Fibroblast of lung (primary cell): ENCODE measurements around the gene CASKIN2. TPM values are rescaled to one million over a fixed set of nuclear protein-coding genes. Genes with fewer than 3 reads are reported as not detected.

Experiments used
- DNase-seq, 2 donors: peaks; one replicate each; pipeline versions ENCODE4 v3.0.0 to v3.0.0-alpha.2; 2010; ENCODE audit warnings: low read depth in 2 of 2
- H2AFZ ChIP-seq: 2 replicates; pipeline ENCODE4 v1.5.1; 2012; ENCODE audit warnings: low read length, control low read depth, inconsistent platforms
- H3K27ac ChIP-seq: 2 replicates; pipeline ENCODE4 v1.5.1; 2011; ENCODE audit warnings: low read length, control low read depth; ENCODE audit not compliant: insufficient read depth
- H3K27me3 ChIP-seq: 2 replicates; pipeline ENCODE4 v1.5.1; 2011; ENCODE audit warnings: mild to moderate bottlenecking, low read length; ENCODE audit not compliant: control insufficient read depth, insufficient read depth
- H3K36me3 ChIP-seq: 2 replicates; pipeline ENCODE4 v1.5.1; 2011; ENCODE audit warnings: low read length; ENCODE audit not compliant: control insufficient read depth, insufficient read depth
- H3K4me1 ChIP-seq: 2 replicates; pipeline ENCODE4 v1.5.1; 2011; ENCODE audit warnings: low read length; ENCODE audit not compliant: control insufficient read depth, insufficient read depth; ENCODE audit errors: extremely low read depth
- H3K4me2 ChIP-seq: 2 replicates; pipeline ENCODE4 v1.5.1; 2011; ENCODE audit warnings: low read length, control low read depth; ENCODE audit not compliant: insufficient read depth; ENCODE audit errors: extremely low read depth
- H3K4me3 ChIP-seq, 4 experiments: fragments of 200-600 bp in 1 of 4; sonication (generic) in 1 of 4; replicated peaks in 1 of 4; 2 replicates each; pipeline ENCODE4 v1.5.1; 2011 to 2016; ENCODE audit warnings: low read length in 4 of 4, low read depth in 3 of 4, mild to moderate bottlenecking in 3 of 4, control low read depth in 2 of 4, inconsistent platforms in 1 of 4, mixed read lengths in 1 of 4; ENCODE audit not compliant: insufficient read depth in 1 of 4; ENCODE audit errors: control extremely low read depth in 1 of 4
- H3K79me2 ChIP-seq: 2 replicates; pipeline ENCODE4 v1.5.1; 2012; ENCODE audit warnings: mild to moderate bottlenecking, low read length, inconsistent platforms; ENCODE audit not compliant: control insufficient read depth, insufficient read depth
- H3K9ac ChIP-seq: 2 replicates; pipeline ENCODE4 v1.5.1; 2011; ENCODE audit warnings: mild to moderate bottlenecking, low read length, control low read depth; ENCODE audit not compliant: insufficient read depth
- H3K9me3 ChIP-seq: 2 replicates; pipeline ENCODE4 v1.5.1; 2012; ENCODE audit warnings: low read depth, low read length; ENCODE audit not compliant: control insufficient read depth, insufficient read depth
- H4K20me1 ChIP-seq: 2 replicates; pipeline ENCODE4 v1.5.1; 2011; ENCODE audit warnings: low read length; ENCODE audit not compliant: control insufficient read depth, insufficient read depth; ENCODE audit errors: extremely low read depth
- CTCF ChIP-seq, 2 donors: IDR thresholded peaks in 1 of 2; conservative IDR thresholded peaks in 1 of 2; 1 replicate in 1 of 2; 2 replicates in 1 of 2; pipeline ENCODE4 v1.5.1; 2011 to 2012; ENCODE audit warnings: low read length in 2 of 2, control low read depth in 1 of 2, inconsistent platforms in 1 of 2, low read depth in 1 of 2, mild to moderate bottlenecking in 1 of 2
- EZH2 ChIP-seq: IDR thresholded peaks from 2 replicates; pipeline ENCODE4 v1.5.1; 2012; ENCODE audit warnings: low read length, control low read depth, mild to moderate bottlenecking; ENCODE audit errors: missing control alignments
- polyA plus RNA-seq, 2 donors: library from polyadenylated mRNA; depleted of rRNA in 1 of 2; stranded (reverse) in 1 of 2; unstranded in 1 of 2; fragments of >200 nt; gene quantifications; 2 replicates each; pipeline ENCODE4 v1.2.1, GENCODE V29; 2011 to 2012; ENCODE audit warnings: missing spikeins in 1 of 2
- total RNA-seq: library from RNA; depleted of rRNA; stranded (reverse); fragments of >200 nt; gene quantifications from 2 replicates; pipeline ENCODE4 v1.2.1, GENCODE V29; 2014

The CASKIN2 gene
- total and polyA plus RNA-seq, 2 donors (not counting 1 experiment from before 2014, with no cell fraction given) = 3.4 to 8.3 TPM

GRCh38 chr17:75490953-75491649 is 24.2 kb downstream of the CASKIN2 start:
- Histone ChIP-seq H3K36me3 (peaks cover 10% of the 10 kb centered on the region), H3K9ac (no peak overlapping the region), H3K4me2 (no peak overlapping the region), H3K27me3 (no peaks in the 10 kb centered on the region), H4K20me1 (no peaks in the 10 kb centered on the region), H3K27ac (no peak overlapping the region), H3K9me3 (no peaks in the 10 kb centered on the region), H3K79me2 (no peaks in the 10 kb centered on the region), H2AFZ (no peak overlapping the region), H3K4me3 (no peak overlapping the region), H3K4me1 (no peaks in the 10 kb centered on the region)
- TF ChIP-seq CTCF (conservative IDR thresholded peaks at IDR 0.05 in 1 of 2, IDR thresholded peaks at IDR 0.05 in 1 of 2; ENCODE audit: low read depth in 1 of 2, low read length in 2 of 2) (no peak), EZH2 (no peak)
- DNase-seq = no peak

GRCh38 chr17:75490173-75490743 is 25.1 kb downstream of the CASKIN2 start:
- peak in 1 of 2 donors; percentile 21 for DNase-seq
- H3K9me3 ChIP-seq = no peaks in the 10 kb centered on the region
- TF ChIP-seq EZH2 (no peak), CTCF (conservative IDR thresholded peaks at IDR 0.05 in 1 of 2, IDR thresholded peaks at IDR 0.05 in 1 of 2; ENCODE audit: low read depth in 1 of 2, low read length in 2 of 2) (no peak)
- peaks cover 8% of the 10 kb centered on the region for H3K36me3 ChIP-seq
- no peak overlapping the region for H3K4me2 ChIP-seq
- H3K4me1 ChIP-seq = no peaks in the 10 kb centered on the region
- no peaks in the 10 kb centered on the region for H4K20me1 ChIP-seq
- no peak overlapping the region for H3K4me3 ChIP-seq
- no peak overlapping the region for H3K27ac ChIP-seq
- H3K79me2 ChIP-seq = no peaks in the 10 kb centered on the region
- no peaks in the 10 kb centered on the region for H3K27me3 ChIP-seq
- H3K9ac ChIP-seq = no peak overlapping the region
- no peak overlapping the region for H2AFZ ChIP-seq

GRCh38 chr17:75489511-75489955 is 25.8 kb downstream of the CASKIN2 start:
- Histone ChIP-seq H3K9me3 (no peaks in the 10 kb centered on the region), H4K20me1 (no peaks in the 10 kb centered on the region), H2AFZ (no peak overlapping the region), H3K27ac (no peak overlapping the region), H3K27me3 (no peaks in the 10 kb centered on the region), H3K79me2 (no peaks in the 10 kb centered on the region), H3K4me3 (no peak overlapping the region), H3K36me3 (peaks cover 8% of the 10 kb centered on the region), H3K9ac (no peak overlapping the region), H3K4me2 (no peak overlapping the region), H3K4me1 (no peaks in the 10 kb centered on the region)
- DNase-seq = no peak
- TF ChIP-seq CTCF (conservative IDR thresholded peaks at IDR 0.05 in 1 of 2, IDR thresholded peaks at IDR 0.05 in 1 of 2; ENCODE audit: low read depth in 1 of 2, low read length in 2 of 2) (no peak), EZH2 (no peak)
